Left lung (tissue), 10 donors: ENCODE measurements around the gene HDAC5. TPM values are rescaled to one million over a fixed set of nuclear protein-coding genes. Genes with fewer than 3 reads are reported as not detected.

Experiments used
- ATAC-seq: fragments of 200-7000 bp; cut with Tn5 transposase; one replicate; pipeline ENCODE4 v1.9.1; 2020; ENCODE audit warnings: moderate library complexity
- DNase-seq, 4 donors: peaks; one replicate each; pipeline ENCODE4 v3.0.0-alpha.2; 2013 to 2020
- H3K27ac ChIP-seq, 2 donors: fragments of 200-600 bp; sonication (generic) in 1 of 2; one replicate each; pipeline versions ENCODE4 v1.5.0 to v1.8.0; 2020 to 2021
- H3K27me3 ChIP-seq, 2 donors: fragments of 200-600 bp; sonication (generic) in 1 of 2; one replicate each; pipeline versions ENCODE4 v1.5.0 to v1.8.0; 2020 to 2021
- H3K36me3 ChIP-seq, 2 donors: fragments of 200-600 bp; sonication (generic) in 1 of 2; one replicate each; pipeline versions ENCODE4 v1.5.0 to v1.8.0; 2020 to 2021
- H3K4me1 ChIP-seq, 2 donors: fragments of 200-600 bp; one replicate each; pipeline ENCODE4 v1.8.0; 2021
- H3K4me3 ChIP-seq, 2 donors: fragments of 200-600 bp; sonication (generic) in 1 of 2; one replicate each; pipeline versions ENCODE4 v1.5.0 to v1.8.0; 2020 to 2021; ENCODE audit warnings: mild to moderate bottlenecking in 1 of 2
- H3K9me3 ChIP-seq, 2 donors: fragments of 200-600 bp; sonication (generic) in 1 of 2; one replicate each; pipeline versions ENCODE4 v1.5.0 to v1.8.0; 2020 to 2021
- intact Hi-C, 2 donors: fragments of 100-400 bp; cut with DNase I; formaldehyde crosslinking; loops; one replicate each; pipeline versions ENCODE4 v1.11.2 to v1.14.2; 2022
- polyA plus RNA-seq, 6 donors: library from polyadenylated mRNA; unstranded; fragments of 120-200 nt; gene quantifications; one replicate each; pipeline ENCODE4 v1.2.1, GENCODE V29; 2013; ENCODE audit not compliant: insufficient read length in 6 of 6
- total RNA-seq, 2 donors: library from RNA; stranded (reverse); fragmentation: NEBNext Ultra II Directional; extraction: Animal tissue kit (Norgen Biotek cat#: 25700); gene quantifications; one replicate each; pipeline ENCODE4 v1.2.1, GENCODE V29; 2021
- TF ChIP-seq, protein P1 (sequence below), 2 donors: fragments of 200-600 bp; sonication (generic) in 1 of 2; IDR thresholded peaks; one replicate each; pipeline versions ENCODE4 v1.5.0 to v1.8.0; 2021; ENCODE audit warnings: antibody characterized with exemption in 2 of 2
- donor health status: DM: no; HTN: yes; CAD: no.
- donor health status: DM: no; HTN: no; CAD: no.

The HDAC5 gene
- total and polyA plus RNA-seq, 8 donors = 28.0 to 61.4 (median 57.5) TPM

DNA sequence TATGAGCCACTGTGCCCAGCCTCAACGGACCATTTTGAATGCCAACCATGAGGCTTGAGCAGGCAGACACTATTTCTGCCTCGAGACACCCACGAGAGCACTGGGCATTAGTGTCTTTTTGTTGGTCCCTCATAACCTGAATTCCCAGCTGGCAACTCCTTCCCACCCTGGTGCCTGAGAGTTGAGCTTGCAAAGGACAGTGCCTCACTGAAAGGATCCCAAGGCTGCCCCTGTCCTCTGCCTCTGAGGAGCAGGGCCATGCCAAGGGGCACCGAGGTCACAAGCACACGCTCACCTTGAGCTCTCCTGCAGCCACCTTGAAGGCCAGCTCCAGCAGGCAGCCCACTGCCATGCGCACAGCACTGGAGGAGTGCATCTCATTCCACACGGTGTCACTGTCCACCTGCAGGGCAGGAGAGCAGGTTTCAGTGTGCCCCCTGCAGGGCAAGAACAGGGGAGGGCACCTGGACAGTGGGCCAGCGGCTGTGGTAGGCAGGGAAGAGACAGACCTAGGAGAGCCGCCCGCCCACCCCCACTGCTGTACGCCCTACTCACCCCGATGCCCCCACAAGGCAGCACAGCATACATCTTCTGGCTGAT lies 40.1 kb downstream of the HDAC5 start:
- intact Hi-C loops = no loop called here
- TF ChIP-seq, protein P1, sequence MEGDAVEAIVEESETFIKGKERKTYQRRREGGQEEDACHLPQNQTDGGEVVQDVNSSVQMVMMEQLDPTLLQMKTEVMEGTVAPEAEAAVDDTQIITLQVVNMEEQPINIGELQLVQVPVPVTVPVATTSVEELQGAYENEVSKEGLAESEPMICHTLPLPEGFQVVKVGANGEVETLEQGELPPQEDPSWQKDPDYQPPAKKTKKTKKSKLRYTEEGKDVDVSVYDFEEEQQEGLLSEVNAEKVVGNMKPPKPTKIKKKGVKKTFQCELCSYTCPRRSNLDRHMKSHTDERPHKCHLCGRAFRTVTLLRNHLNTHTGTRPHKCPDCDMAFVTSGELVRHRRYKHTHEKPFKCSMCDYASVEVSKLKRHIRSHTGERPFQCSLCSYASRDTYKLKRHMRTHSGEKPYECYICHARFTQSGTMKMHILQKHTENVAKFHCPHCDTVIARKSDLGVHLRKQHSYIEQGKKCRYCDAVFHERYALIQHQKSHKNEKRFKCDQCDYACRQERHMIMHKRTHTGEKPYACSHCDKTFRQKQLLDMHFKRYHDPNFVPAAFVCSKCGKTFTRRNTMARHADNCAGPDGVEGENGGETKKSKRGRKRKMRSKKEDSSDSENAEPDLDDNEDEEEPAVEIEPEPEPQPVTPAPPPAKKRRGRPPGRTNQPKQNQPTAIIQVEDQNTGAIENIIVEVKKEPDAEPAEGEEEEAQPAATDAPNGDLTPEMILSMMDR (IDR thresholded peaks at IDR 0.05) = no peak
- peaks cover 0 to 92% of the 10 kb centered on the region in 2 donors for H3K36me3 ChIP-seq

DNA sequence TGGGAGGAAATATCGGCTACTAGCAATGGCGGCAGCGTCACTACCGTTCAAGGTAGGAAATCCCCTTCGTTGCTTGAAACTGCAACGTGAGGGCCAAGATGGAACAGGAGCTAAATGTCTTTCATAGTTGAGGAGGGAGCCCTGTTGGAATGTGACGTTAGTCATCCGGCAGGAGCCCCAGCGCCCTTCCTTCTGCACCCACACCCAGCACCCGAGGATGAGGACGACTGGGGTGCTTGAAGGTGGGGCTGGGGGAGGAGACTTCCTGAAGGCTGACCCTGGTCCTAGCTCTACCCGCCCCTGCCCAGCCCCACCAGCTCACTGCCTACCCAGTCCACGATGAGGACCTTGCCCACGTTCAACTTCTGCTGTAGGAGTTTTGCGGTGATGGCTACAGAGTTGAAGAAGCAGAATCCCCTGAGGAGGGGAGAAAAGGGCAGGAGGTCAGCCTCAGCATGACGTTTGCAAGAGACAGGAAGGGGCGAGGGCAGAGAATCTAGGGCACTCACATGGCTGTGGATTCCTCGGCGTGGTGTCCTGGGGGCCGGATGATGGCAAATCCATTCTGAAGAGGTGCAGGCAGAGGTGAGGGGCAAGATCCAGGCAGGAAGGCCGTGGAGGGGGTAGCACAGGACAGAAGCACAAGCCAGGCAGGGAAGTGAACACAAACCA lies 41.0 kb downstream of the HDAC5 start:
- Histone ChIP-seq H3K9me3 (no peaks in the 10 kb centered on the region), H3K27me3 (no peaks in the 10 kb centered on the region), H3K27ac (no peak overlapping the region), H3K4me1 (peaks cover 0 to 14% of the 10 kb centered on the region in 2 donors), H3K4me3 (no peak overlapping the region), H3K36me3 (peaks cover 0 to 92% of the 10 kb centered on the region in 2 donors)
- ATAC-seq = no peak
- TF ChIP-seq, protein P1 (IDR thresholded peaks at IDR 0.05) = no peak
- DNase-seq = no peak
- intact Hi-C loops = no loop called here

More for the DNA sequence above, 40.1 kb downstream of the HDAC5 start:
- Histone ChIP-seq H3K4me1 (peaks cover 0 to 4% of the 10 kb centered on the region in 2 donors), H3K27ac (no peak overlapping the region), H3K27me3 (no peaks in the 10 kb centered on the region), H3K4me3 (no peak overlapping the region), H3K9me3 (no peaks in the 10 kb centered on the region)
- no peak for DNase-seq
- no peak for ATAC-seq

DNA sequence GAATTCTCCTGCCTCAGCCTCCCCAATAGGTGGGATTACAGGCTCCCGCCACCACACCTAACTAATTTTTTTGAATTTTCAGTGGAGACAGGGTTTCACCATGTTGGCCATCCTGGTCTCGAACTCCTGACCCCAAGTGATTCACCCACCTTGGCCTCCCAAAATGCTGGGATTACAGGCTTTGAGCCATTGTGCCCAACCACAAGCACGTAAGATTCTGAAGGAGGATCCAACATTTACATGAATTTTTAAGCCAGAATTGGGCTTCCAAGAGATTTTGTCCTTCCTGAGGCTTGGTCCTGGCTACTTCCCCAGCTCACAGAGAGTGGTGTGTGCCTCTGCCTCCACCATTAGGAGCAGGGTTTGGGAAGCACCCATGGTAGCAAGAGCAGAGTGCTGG lies 41.8 kb downstream of the HDAC5 start:
- Histone ChIP-seq H3K27ac (no peak overlapping the region), H3K9me3 (no peaks in the 10 kb centered on the region), H3K36me3 (peaks cover 0 to 94% of the 10 kb centered on the region in 2 donors), H3K4me3 (no peak overlapping the region), H3K27me3 (no peaks in the 10 kb centered on the region), H3K4me1 (peaks cover 0 to 20% of the 10 kb centered on the region in 2 donors)
- ATAC-seq = no peak
- DNase-seq = no peak
- intact Hi-C loops = no loop called here
- TF ChIP-seq, protein P1 (IDR thresholded peaks at IDR 0.05) = no peak

DNA sequence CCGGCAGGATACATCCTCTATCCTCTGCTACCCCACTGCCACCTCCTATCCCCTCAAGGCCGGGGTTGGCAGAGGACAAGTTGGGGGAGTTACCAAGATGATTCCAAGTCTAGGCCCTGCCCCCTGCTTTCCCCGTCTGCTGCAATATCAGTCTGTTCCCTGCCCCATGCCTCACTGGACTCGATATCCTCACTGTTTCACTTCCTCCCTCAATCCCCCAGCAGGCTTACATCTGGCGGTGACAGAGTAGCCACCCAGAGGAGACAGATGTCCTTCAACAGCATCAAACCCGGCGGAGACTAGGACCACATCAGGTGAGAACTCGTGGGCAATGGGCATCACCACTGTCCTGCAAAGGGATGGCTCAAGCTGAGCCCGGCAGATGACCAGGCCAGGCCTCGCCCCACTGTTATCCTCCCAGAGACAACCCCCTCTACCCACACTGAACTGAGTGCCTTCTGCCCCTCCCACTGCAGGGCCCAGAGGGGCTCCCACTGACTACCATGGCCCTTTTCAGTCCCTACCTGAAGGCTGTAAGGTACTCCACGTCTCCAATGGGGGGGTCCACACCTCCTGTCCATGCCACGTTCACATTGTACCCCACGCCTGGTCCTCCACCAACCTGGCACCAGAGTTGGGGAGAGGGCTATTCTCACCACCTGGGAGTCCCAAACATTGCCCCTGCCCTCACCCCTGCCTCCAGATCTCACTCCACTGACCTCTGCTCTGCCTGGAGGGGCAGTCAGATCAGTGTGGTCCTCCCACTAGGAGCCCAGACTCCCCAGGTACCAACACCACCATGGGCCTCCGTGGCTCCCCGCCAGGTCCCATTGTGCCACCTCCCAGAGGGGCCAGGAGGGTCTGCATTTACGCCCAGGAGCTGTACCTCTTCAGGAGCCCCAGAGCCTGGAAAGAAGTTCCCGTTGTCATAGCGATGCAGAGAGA lies 43.3 kb downstream of the HDAC5 start:
- ATAC-seq (no peak), DNase-seq (no peak)
- no peak overlapping the region for H3K27ac ChIP-seq
- intact Hi-C loops = no loop called here
- peaks cover 0 to 99% of the 10 kb centered on the region in 2 donors for H3K36me3 ChIP-seq
- H3K4me3 ChIP-seq = no peak overlapping the region
- peaks cover 0 to 21% of the 10 kb centered on the region in 2 donors for H3K4me1 ChIP-seq
- no peaks in the 10 kb centered on the region for H3K27me3 ChIP-seq
- TF ChIP-seq, protein P1 (IDR thresholded peaks at IDR 0.05) = no peak
- no peaks in the 10 kb centered on the region for H3K9me3 ChIP-seq
